Transverse colon (tissue), 4 donors: ENCODE results near the gene SHLD2. TPM values are rescaled to one million over a fixed set of nuclear protein-coding genes. Genes with fewer than 3 reads are reported as not detected.
"Not testable (repeated sequence)": the region's sequence is repeated elsewhere in the genome, so short reads cannot be mapped to it uniquely, and the experiment has no call there.

ENCODE experiments used
- DNase-seq: peaks from one replicate; pipeline ENCODE4 v3.0.0-alpha.2; 2019
- H3K27ac ChIP-seq, 4 donors: fragments of 200-600 bp; sonication (generic); 2 replicates each; pipeline ENCODE4 v1.5.1; 2016 to 2018; ENCODE audit warnings: inconsistent platforms in 4 of 4
- H3K27me3 ChIP-seq: fragments of 200-600 bp; sonication (generic); 2 replicates; pipeline ENCODE4 v1.5.1; 2017; ENCODE audit warnings: inconsistent platforms
- H3K36me3 ChIP-seq, 4 donors: fragments of 200-600 bp; sonication (generic); 2 replicates each; pipeline ENCODE4 v1.5.1; 2017 to 2019; ENCODE audit warnings: inconsistent platforms in 4 of 4
- H3K4me1 ChIP-seq, 4 donors: fragments of 200-600 bp; sonication (generic); 2 replicates each; pipeline ENCODE4 v1.5.1; 2017 to 2020; ENCODE audit warnings: inconsistent platforms in 4 of 4
- H3K4me3 ChIP-seq, 4 donors: fragments of 200-600 bp; sonication (generic); 1 replicate in 1 of 4; 2 replicates in 3 of 4; pipeline versions ENCODE4 v1.5.1 to v1.6.1; 2017 to 2019; ENCODE audit warnings: inconsistent platforms in 4 of 4
- H3K9me3 ChIP-seq, 2 donors: fragments of 200-600 bp; sonication (generic); 2 replicates each; pipeline ENCODE4 v1.5.1; 2017 to 2019; ENCODE audit warnings: inconsistent platforms in 2 of 2
- CTCF ChIP-seq, 5 experiments: fragments of 200-600 bp in 3 of 5; fragments of 450-650 bp in 2 of 5; sonication (generic) in 3 of 5; IDR thresholded peaks; 1 replicate in 2 of 5; 2 replicates in 3 of 5; pipeline ENCODE4 v1.5.1; 2016 to 2017; ENCODE audit warnings: antibody characterized with exemption in 5 of 5, inconsistent platforms in 3 of 5, mild to moderate bottlenecking in 2 of 5, moderate library complexity in 1 of 5
- EP300 ChIP-seq: sonication (generic); formaldehyde crosslinking; IDR thresholded peaks from one replicate; pipeline ENCODE4 v1.6.1; 2017; ENCODE audit warnings: antibody characterized with exemption, low read depth
- POLR2A ChIP-seq: fragments of 450-650 bp; IDR thresholded peaks from one replicate; pipeline ENCODE4 v1.6.1; 2016; ENCODE audit warnings: antibody characterized with exemption, mild to moderate bottlenecking, moderate library complexity
- POLR2AphosphoS5 ChIP-seq, 3 donors: sonication (generic); formaldehyde crosslinking; IDR thresholded peaks; one replicate each; pipeline ENCODE4 v1.6.1; 2016; ENCODE audit warnings: antibody characterized with exemption in 3 of 3
- WGBS, 2 donors: methylation state at CpG; one replicate each; pipeline ENCODE4 v1.1.5; 2018; ENCODE audit warnings: low coverage in 1 of 2; 5-methylcytosine and 5-hydroxymethylcytosine counted together
- in situ Hi-C, 4 donors: fragments of 200-750 bp; cut with MboI; loops; one replicate each; pipeline versions ENCODE4 v1.15.0 to v1.15.1; 2017; ENCODE audit warnings: low sequenced_read_pairs in 3 of 4, low pct_ligation_motif_present in 1 of 4, low pct_unique_long_range_greater_than_20kb in 1 of 4
- intact Hi-C: fragments of 100-400 bp; cut with DNase I; formaldehyde crosslinking; loops from one replicate; pipeline ENCODE4 v1.15.1; 2023; ENCODE audit warnings: low total_unique reads
- total RNA-seq, 4 donors: library from RNA; depleted of rRNA; stranded (reverse); fragments of >200 nt; gene quantifications; one replicate each; pipeline ENCODE4 v1.1.0, GENCODE V29; 2016

SHLD2 gene
- total RNA-seq, 4 donors from 2014 or later = 21.7 to 43.7 (median 37.3) TPM

- H3K9me3 ChIP-seq, DNase-seq, H3K27me3 ChIP-seq, H3K36me3 ChIP-seq, H3K4me3 ChIP-seq, intact Hi-C loops, in situ Hi-C loops: not testable (repeated sequence)
- 56 to 58% methylated on average over 2 to 5 of the region's 5 CpGs for WGBS, 2 donors
- Histone ChIP-seq H3K4me1 (peaks cover 4 to 41% (median 12%) of the 10 kb centered on the region in 4 donors), H3K27ac (peak overlapping the region; percentile 34 to 62 (median 49))
Measured at GRCh38 chr10:87083576-87084290, 11.3 kb upstream of the SHLD2 start.

GRCh38 chr10:87084291-87084782 is 10.7 kb upstream of the SHLD2 start:
- peaks cover 4 to 44% (median 12%) of the 10 kb centered on the region in 4 donors for H3K4me1 ChIP-seq

GRCh38 chr10:87085537-87085936 is 9.5 kb upstream of the SHLD2 start:
- in situ Hi-C loops = no loop called here
- H3K27ac ChIP-seq = peak overlapping the region in 1 of 4 donors; percentile 52

More at GRCh38 chr10:87084291-87084782, 10.7 kb upstream of the SHLD2 start:
- H3K27me3 ChIP-seq, H3K4me3 ChIP-seq, intact Hi-C loops, in situ Hi-C loops, H3K36me3 ChIP-seq, DNase-seq, H3K9me3 ChIP-seq: not testable (repeated sequence)
- H3K27ac ChIP-seq = peak overlapping the region; percentile 37 to 62 (median 49)

GRCh38 chr10:87089746-87090145 is 5.3 kb upstream of the SHLD2 start:
- 75 to 84% methylated on average over 4 of the region's 4 CpGs for WGBS, 2 donors
- Histone ChIP-seq H3K36me3 (peaks cover 0 to 5% (median 2%) of the 10 kb centered on the region in 4 donors), H3K4me3 (no peak overlapping the region), H3K27ac (no peak overlapping the region), H3K9me3 (no peaks in the 10 kb centered on the region), H3K4me1 (peaks cover 13 to 63% (median 27%) of the 10 kb centered on the region in 4 donors), H3K27me3 (no peaks in the 10 kb centered on the region)
- in situ Hi-C loops (no loop called here), intact Hi-C loops (no loop called here)
- TF ChIP-seq CTCF (IDR thresholded peaks at IDR 0.05) = no peak
- TF ChIP-seq POLR2AphosphoS5 (IDR thresholded peaks at IDR 0.05) = no peak
- no peak for TF ChIP-seq POLR2A
- TF ChIP-seq EP300 = no peak
- no peak for DNase-seq

More at GRCh38 chr10:87085537-87085936, 9.5 kb upstream of the SHLD2 start:
- Histone ChIP-seq H3K4me3 (no peak overlapping the region), H3K27me3 (no peaks in the 10 kb centered on the region), H3K4me1 (peaks cover 4 to 56% (median 12%) of the 10 kb centered on the region in 4 donors), H3K36me3 (peaks cover 0 to 5% (median 2%) of the 10 kb centered on the region in 4 donors), H3K9me3 (no peaks in the 10 kb centered on the region)
- 89 to 97% methylated on average over 1 of the region's 1 CpG for WGBS, 2 donors
- DNase-seq = no peak
- intact Hi-C loops = no loop called here
- TF ChIP-seq EP300 (no peak), POLR2A (no peak), POLR2AphosphoS5 (IDR thresholded peaks at IDR 0.05) (no peak), CTCF (IDR thresholded peaks at IDR 0.05) (no peak)

GRCh38 chr10:87090779-87091178 is 4.2 kb upstream of the SHLD2 start:
- WGBS, 2 donors = 78 to 80% methylated on average over 4 of the region's 4 CpGs
- intact Hi-C loops (no loop called here), in situ Hi-C loops (no loop called here)
- Histone ChIP-seq H3K36me3 (peaks cover 0 to 5% (median 2%) of the 10 kb centered on the region in 4 donors), H3K4me1 (peaks cover 13 to 58% (median 25%) of the 10 kb centered on the region in 4 donors), H3K27ac (peak overlapping the region in 1 of 4 donors; percentile 97), H3K9me3 (no peaks in the 10 kb centered on the region), H3K27me3 (no peaks in the 10 kb centered on the region), H3K4me3 (no peak overlapping the region)
- no peak for TF ChIP-seq POLR2A
- no peak for TF ChIP-seq EP300
- no peak for TF ChIP-seq POLR2AphosphoS5 (IDR thresholded peaks at IDR 0.05)
- no peak for TF ChIP-seq CTCF (IDR thresholded peaks at IDR 0.05)
- DNase-seq = no peak
